HG02885 (cell line): ENCODE results near the gene DLX5.
A peak's percentile ranks its signal among the peaks of the same experiment; 100 is the strongest.
"Not testable (repeated sequence)": the region's sequence is repeated elsewhere in the genome, so short reads cannot be mapped to it uniquely, and the experiment has no call there.

Experiments used
- ATAC-seq: cut with Tn5 transposase; IDR thresholded peaks from one replicate; pipeline ENCODE4 v1.9.1; 2021; ENCODE audit warnings: mild to moderate bottlenecking; ENCODE audit not compliant: unreplicated experiment, poor library complexity

The DLX5 gene

GRCh38 chr7:97024209-97025129 is at the start of gene DLX5:
TSS of gene DLX5 (minus strand) at chr7:97024831. CDS start at chr7:97024623, 208 bp downstream.
- ATAC-seq: no peak

GRCh38 chr7:97072025-97072424 is 47.4 kb upstream of the DLX5 start:
- ATAC-seq: not testable (repeated sequence)

DNA sequence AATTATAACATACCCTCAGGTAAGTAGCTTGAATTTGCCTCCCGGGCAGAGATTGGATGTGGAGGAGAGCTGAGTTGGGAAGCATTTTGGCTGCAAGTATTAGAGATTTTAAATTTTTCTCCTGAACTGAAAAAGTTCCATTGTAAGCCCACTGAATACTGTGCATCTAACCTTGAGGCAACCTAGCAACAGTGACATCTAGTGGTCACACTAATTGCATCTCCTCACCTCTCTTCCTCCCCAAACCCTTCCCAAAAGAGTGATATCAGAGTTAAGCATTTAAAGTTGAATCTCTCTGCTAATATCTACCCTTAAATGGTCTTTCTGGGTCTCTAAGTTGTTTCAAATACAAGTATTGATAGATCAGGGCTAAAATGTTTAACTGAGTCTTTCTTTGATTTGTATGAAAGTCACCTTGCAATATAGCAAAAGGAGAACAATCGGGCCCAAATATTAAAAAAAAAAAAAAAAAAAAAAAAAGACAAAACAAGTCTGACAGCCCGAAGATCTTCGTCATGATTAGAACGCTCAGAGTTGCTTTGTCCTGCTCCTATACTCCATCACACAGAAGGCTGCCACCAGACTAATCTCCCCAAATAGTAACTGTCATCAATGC is 40.4 kb upstream of the DLX5 start:
- ATAC-seq: peak; percentile 86

GRCh38 chr7:97064020-97064419 is 39.4 kb upstream of the DLX5 start:
- ATAC-seq: no peak

GRCh38 chr7:97043281-97043680 is 18.6 kb upstream of the DLX5 start:
- no peak for ATAC-seq

DNA sequence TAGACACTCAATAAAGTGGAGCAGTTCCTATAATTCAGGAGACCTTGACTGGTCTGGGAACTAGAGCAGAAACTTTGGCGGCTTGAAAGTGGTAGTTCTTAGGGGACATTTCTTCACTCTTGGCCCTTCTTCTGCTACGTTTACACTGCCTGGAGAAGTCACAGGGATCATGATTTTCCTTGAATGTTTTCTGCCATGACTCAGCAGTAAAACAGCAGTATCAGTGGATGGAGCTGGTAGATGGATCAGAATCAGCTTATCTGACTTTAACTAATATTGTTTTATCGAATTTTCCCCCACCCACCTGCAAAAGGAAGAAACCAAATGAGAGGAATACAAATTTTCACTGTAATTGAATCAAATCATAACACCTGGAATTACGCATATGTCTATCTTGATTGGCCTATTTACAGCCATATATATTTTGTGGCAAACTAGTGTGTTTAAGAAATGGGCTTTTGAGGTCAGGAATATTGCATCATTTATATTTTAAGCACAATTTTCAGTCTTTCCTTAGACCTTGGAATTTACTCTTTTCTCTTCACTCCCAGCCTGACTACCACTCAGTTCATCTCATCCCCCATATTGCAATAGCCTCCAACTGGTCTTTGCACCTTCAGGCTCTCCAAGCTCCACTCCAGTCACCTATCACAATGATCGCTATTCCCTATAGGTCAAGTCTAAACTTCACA is 14.9 kb upstream of the DLX5 start:
- ATAC-seq: no peak

GRCh38 chr7:97034213-97034852 is 9.7 kb upstream of the DLX5 start:
- not testable (repeated sequence) for ATAC-seq

DNA sequence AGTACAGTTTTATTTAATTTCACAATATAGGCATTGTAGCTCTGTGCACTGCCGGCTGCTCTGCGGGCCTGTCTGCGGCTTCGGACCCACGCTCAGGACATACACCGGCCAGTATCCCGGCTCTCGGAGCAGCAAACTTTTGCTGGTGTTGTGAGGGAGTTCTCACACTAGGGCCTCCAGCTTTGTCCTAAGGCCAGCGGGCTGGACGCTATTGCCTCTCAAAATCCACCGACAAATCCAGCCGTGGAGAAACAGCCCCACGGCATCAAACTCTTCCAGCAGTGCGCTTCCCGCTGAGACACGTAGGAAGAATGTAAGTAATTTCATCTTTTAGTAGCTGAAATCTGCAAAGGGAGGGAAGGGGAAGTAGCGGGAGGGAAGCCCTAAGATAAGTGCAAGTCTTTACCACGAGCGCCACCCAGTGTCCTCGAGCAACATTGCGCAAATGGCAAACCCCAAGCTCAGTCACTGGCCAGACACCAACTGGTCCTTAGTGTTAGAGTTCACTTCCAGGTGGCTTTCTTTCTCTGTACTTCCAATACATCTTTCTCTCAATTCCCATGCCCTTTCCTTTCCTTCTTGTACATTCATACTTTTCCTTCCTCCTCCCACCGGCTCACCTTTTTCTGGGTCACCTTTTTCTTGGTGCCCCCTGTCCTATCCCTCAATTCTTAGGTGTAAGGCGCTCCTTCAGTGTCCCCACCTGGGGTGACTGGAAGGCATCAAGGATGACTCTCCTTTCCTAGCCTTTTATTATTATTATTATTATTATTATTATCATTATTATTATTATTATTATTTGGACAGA is 3.0 kb upstream of the DLX5 start:
- ATAC-seq: peak; percentile 94

DNA sequence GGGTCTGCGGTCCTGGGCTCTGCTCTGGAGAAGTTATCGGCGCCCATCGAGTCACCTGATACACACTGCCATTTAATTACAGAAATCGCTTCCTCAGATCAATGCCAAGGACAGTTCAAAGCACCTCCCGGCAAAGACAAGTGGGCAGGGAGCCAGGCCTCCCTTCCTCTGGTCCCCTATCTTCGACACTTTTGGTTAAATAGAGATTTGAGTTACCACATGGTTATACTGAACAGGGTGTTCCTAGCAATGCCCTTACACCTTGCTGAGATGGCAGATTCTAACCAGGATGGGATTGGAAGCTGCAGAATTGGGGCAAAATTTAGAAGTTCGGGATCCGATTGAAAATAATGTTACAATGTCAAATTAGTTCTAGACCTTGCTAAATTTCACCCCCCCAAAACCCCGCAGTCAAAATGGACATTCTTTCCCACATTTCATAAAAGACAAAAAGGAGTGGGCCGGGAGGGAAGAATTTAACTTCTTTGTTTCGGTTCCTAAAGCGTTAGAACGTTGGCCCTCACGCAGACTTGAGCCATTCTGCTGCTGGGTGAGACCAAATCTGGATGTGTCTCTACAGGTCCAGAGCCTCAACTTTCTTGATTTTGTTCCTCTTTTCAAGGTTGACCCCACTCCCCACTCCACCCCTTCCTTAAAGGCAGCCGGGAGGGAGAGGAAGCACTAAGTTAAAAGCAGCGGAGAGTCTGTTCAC is 2.2 kb upstream of the DLX5 start:
- peak; percentile 9 for ATAC-seq

- ATAC-seq: no peak
Measured at GRCh38 chr7:97025983-97026714, 1.5 kb upstream of the DLX5 start.

- no peak for ATAC-seq
Measured at GRCh38 chr7:97025130-97025499, 484 bp upstream of the DLX5 start.

GRCh38 chr7:97022491-97023306 is 1.9 kb downstream of the DLX5 start:
- ATAC-seq: no peak

DNA sequence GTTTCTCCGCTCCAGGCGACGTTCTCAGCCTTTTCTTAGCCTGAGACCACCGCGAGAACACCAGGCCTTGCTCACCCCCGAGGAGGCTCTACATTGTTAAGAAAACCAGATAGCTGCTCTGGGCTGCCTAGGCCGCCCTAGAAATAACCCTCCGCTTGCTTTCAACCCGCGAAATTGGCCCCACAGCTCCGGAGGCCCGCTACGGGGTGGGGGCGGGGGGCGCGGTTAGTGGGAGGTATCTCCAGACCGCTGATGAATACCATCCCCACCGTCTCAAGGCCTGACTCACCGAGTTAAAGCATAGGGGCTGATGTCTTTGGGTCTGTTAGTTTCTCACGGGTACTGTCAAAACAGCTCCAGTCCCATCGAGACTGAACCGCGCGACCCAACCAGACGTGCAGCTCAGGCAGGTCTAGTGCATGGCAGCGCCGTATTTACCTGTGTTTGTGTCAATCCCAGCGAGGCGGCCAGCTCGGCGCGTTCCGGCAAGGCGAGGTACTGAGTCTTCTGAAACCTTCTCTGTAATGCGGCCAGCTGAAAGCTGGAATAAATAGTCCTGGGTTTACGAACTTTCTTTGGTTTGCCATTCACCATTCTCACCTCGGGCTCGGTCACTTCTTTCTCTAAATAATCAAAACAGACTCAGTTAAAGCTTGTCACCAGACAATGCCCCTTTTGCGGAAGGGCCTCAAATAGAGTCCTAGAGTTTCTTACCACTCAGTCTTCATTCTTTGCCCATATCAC is 2.7 kb downstream of the DLX5 start:
- no peak for ATAC-seq

DNA sequence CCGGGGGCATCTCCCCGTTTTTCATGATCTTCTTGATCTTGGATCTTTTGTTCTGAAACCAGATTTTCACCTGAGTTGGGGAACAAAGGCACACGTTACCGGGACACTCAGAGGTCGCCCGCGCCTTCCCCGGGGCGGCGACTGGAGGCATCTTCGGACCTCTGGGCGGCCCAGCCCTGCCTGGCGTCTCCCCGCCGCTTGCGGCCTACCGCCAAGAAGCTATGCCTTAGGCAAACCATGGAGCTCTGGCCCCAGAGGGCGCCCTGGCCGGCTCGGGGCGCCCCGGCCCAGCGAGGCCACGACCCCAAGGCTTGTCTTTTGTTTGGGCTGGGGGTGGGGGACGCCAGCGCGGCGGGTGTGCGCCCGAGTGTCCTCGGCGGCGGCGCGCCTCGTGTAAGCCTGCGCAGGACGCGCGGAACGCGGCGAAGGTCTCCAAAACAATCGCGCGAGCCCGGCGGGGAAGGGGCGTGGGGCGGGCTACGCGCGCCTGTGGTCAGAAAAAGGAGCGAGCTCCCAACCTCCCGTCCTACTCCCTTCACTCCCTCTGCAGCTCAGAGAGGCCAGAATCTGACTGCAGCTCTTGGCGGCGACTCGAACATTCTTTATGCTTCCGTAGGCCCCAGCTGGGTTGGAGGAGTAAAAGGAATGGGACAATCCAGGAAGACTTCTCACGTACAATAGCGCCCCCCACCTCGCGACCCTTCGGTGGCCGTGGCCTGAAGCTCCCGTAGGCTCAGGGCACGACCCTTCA is 3.5 kb downstream of the DLX5 start:
- no peak for ATAC-seq

DNA sequence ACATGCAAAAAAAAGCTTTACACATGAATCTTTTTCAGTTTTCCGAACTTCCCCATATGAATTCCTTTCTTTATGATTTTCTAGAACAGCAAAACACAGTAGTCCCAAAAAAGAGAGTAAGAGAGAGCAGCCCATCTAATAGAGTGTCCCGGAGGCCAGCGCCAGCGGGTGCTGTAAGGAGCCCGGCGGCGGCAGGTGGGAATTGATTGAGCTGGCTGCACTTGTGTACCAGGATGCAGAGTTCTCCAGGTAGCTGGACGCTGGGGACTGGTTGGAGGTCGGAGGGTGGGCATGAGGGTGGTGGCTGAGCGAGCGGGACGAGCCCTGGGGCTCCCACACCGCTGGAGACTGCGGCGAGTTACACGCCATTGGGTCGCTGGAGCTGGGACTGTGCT is 4.0 kb downstream of the DLX5 start:
- ATAC-seq: no peak

GRCh38 chr7:97019710-97020225 is 4.9 kb downstream of the DLX5 start:
- no peak for ATAC-seq
